Measurements from ENCODE around the gene ZDHHC21. TPM values are rescaled to one million over a fixed set of nuclear protein-coding genes. Genes with fewer than 3 reads are reported as not detected.

The ZDHHC21 gene
- 10 to 100 TPM; 17.5 to 34.6 (median 18.9) TPM for total RNA-seq

- Histone ChIP-seq H3K27ac (peak within 1 kb of the TSS; percentile 18 to 49 (median 21)), H3K4me3 (replicated peaks in 1 of 3) (peak within 1 kb of the TSS; percentile 48 to 83 (median 69)), H3K4me1 (peaks cover 0 to 5% of the 10 kb centered on the region in 2 donors), H3K9me3 (no peaks in the 10 kb centered on the region), H3K27me3 (no peaks in the 10 kb centered on the region), H3K36me3 (no peaks in the 10 kb centered on the region)
- intact Hi-C loops (cut with DNase I) = no loop called here
- DNase-seq = peak; percentile 81 to 84
- peak in 1 of 6 experiments; percentile 4 for TF ChIP-seq CTCF (IDR thresholded peaks at IDR 0.05)
- TF ChIP-seq POLR2A (IDR thresholded peaks at IDR 0.05) = peak in 1 of 2 donors; percentile 53
- WGBS, 2 donors = 1 to 9% methylated on average over 10 to 16 of the region's 50 CpGs
Observed at GRCh38 chr9:14693251-14693861, at the start of gene ZDHHC21. Gene ZDHHC21 (minus strand): TSS chr9:14693432. CDS start chr9:14674340, 19,092 bp downstream.

- Histone ChIP-seq H3K9me3 (no peaks in the 10 kb centered on the region), H3K4me1 (no peaks in the 10 kb centered on the region), H3K27ac (no peak overlapping the region), H3K36me3 (no peaks in the 10 kb centered on the region), H3K4me3 (replicated peaks in 1 of 3) (no peak overlapping the region), H3K27me3 (no peaks in the 10 kb centered on the region)
- no peak for DNase-seq
- intact Hi-C loops (cut with DNase I) = no loop called here
- TF ChIP-seq POLR2A (IDR thresholded peaks at IDR 0.05) = no peak
- 85 to 97% methylated on average over 3 of the region's 3 CpGs for WGBS, 2 donors
Observed at GRCh38 chr9:14741369-14741768, 48.1 kb upstream of the ZDHHC21 start.

- Histone ChIP-seq H3K9me3 (no peaks in the 10 kb centered on the region), H3K4me3 (replicated peaks in 1 of 3) (no peak overlapping the region), H3K36me3 (no peaks in the 10 kb centered on the region), H3K27ac (no peak overlapping the region), H3K27me3 (no peaks in the 10 kb centered on the region), H3K4me1 (no peaks in the 10 kb centered on the region)
- no peak for DNase-seq
- intact Hi-C loops (cut with DNase I) = no loop called here
- 87 to 93% methylated on average over 5 of the region's 5 CpGs for WGBS, 2 donors
- no peak for TF ChIP-seq POLR2A (IDR thresholded peaks at IDR 0.05)
Observed at GRCh38 chr9:14733133-14733532, 39.9 kb upstream of the ZDHHC21 start.

GRCh38 chr9:14731294-14731981, 38.2 kb upstream of the ZDHHC21 start:
- Histone ChIP-seq H3K9me3 (no peaks in the 10 kb centered on the region), H3K27me3 (no peaks in the 10 kb centered on the region), H3K4me3 (replicated peaks in 1 of 3) (no peak overlapping the region), H3K27ac (no peak overlapping the region), H3K36me3 (no peaks in the 10 kb centered on the region), H3K4me1 (no peaks in the 10 kb centered on the region)
- DNase-seq = no peak
- intact Hi-C loops (cut with DNase I) = no loop called here
- 95 to 100% methylated on average over 1 of the region's 1 CpG for WGBS, 2 donors
- no peak for TF ChIP-seq CTCF (IDR thresholded peaks at IDR 0.05)
- TF ChIP-seq POLR2A (IDR thresholded peaks at IDR 0.05) = no peak

GRCh38 chr9:14730461-14730898, 37.2 kb upstream of the ZDHHC21 start:
- Histone ChIP-seq H3K4me1 (no peaks in the 10 kb centered on the region), H3K27me3 (no peaks in the 10 kb centered on the region), H3K27ac (no peak overlapping the region), H3K4me3 (replicated peaks in 1 of 3) (no peak overlapping the region), H3K9me3 (no peaks in the 10 kb centered on the region), H3K36me3 (no peaks in the 10 kb centered on the region)
- TF ChIP-seq CTCF (IDR thresholded peaks at IDR 0.05) (no peak), POLR2A (IDR thresholded peaks at IDR 0.05) (no peak)
- no peak for DNase-seq
- intact Hi-C loops (cut with DNase I) = no loop called here
- 75 to 85% methylated on average over 2 of the region's 2 CpGs for whole genome bisulfite sequencing, 2 donors

GRCh38 chr9:14723301-14723700, 30.1 kb upstream of the ZDHHC21 start:
- WGBS, 2 donors = 62 to 73% methylated on average over 4 of the region's 4 CpGs
- DNase-seq = no peak
- Histone ChIP-seq H3K27ac (no peak overlapping the region), H3K4me1 (no peaks in the 10 kb centered on the region), H3K36me3 (no peaks in the 10 kb centered on the region), H3K9me3 (no peaks in the 10 kb centered on the region), H3K4me3 (replicated peaks in 1 of 3) (no peak overlapping the region), H3K27me3 (no peaks in the 10 kb centered on the region)
- TF ChIP-seq POLR2A (IDR thresholded peaks at IDR 0.05) = no peak
- TF ChIP-seq CTCF (IDR thresholded peaks at IDR 0.05) = no peak
- intact Hi-C loops (cut with DNase I) = no loop called here

All from thyroid gland (tissue), 4 donors.